Activated CD4-positive, CD25-positive, alpha-beta regulatory T cell (primary cell): ENCODE measurements around the gene RYR1.
"Not testable (repeated sequence)": the region's sequence is repeated elsewhere in the genome, so short reads cannot be mapped to it uniquely, and the experiment has no call there.

Experiments
- DNase-seq, 4 experiments: peaks; one replicate each; lab custom pipeline; 2025; lab: John Stamatoyannopoulos, UW

The RYR1 gene

GRCh38 chr19:38490861-38491260 lies 57.4 kb downstream of the RYR1 start:
- no peak for DNase-seq

- no peak for DNase-seq
Measured at GRCh38 chr19:38492181-38492813, 58.8 kb downstream of the RYR1 start.

- no peak for DNase-seq
Measured at GRCh38 chr19:38494379-38494778, 60.9 kb downstream of the RYR1 start.

GRCh38 chr19:38495375-38495774 lies 61.9 kb downstream of the RYR1 start:
- not testable (repeated sequence) for DNase-seq

- no peak for DNase-seq
Measured at GRCh38 chr19:38496116-38496515, 62.6 kb downstream of the RYR1 start.

- DNase-seq: no peak
Measured at GRCh38 chr19:38496603-38497487, 63.4 kb downstream of the RYR1 start.

- no peak for DNase-seq
Measured at GRCh38 chr19:38497907-38498306, 64.4 kb downstream of the RYR1 start.

GRCh38 chr19:38499532-38499931 lies 66.0 kb downstream of the RYR1 start:
- no peak for DNase-seq

- no peak for DNase-seq
Measured at GRCh38 chr19:38500450-38500849, 67.0 kb downstream of the RYR1 start.

- DNase-seq: no peak
Measured at GRCh38 chr19:38502410-38503076, 69.1 kb downstream of the RYR1 start.

- no peak for DNase-seq
Measured at GRCh38 chr19:38503077-38503410, 69.6 kb downstream of the RYR1 start.

GRCh38 chr19:38505958-38506357 lies 72.5 kb downstream of the RYR1 start:
- no peak for DNase-seq

GRCh38 chr19:38506375-38506722 lies 72.9 kb downstream of the RYR1 start:
- no peak for DNase-seq

- DNase-seq: peak; percentile 61 to 83 (median 72)
Measured at GRCh38 chr19:38506723-38507550, 73.4 kb downstream of the RYR1 start.

- DNase-seq: no peak
Measured at GRCh38 chr19:38507551-38508127, 74.1 kb downstream of the RYR1 start.

- no peak for DNase-seq
Measured at GRCh38 chr19:38508507-38508906, 75.0 kb downstream of the RYR1 start.

- no peak for DNase-seq
Measured at GRCh38 chr19:38509027-38509426, 75.5 kb downstream of the RYR1 start.

GRCh38 chr19:38511074-38511708 lies 77.7 kb downstream of the RYR1 start:
- DNase-seq: no peak

GRCh38 chr19:38512277-38512676 lies 78.8 kb downstream of the RYR1 start:
- no peak for DNase-seq

- not testable (repeated sequence) for DNase-seq
Measured at GRCh38 chr19:38513156-38513555, 79.7 kb downstream of the RYR1 start.

- no peak for DNase-seq
Measured at GRCh38 chr19:38513762-38514167, 80.3 kb downstream of the RYR1 start.
